WTC11 (cell line): ENCODE data around the gene SALL1.

Experiments used
- ATF1 ChIP-seq: sonication (generic); formaldehyde crosslinking; IDR thresholded peaks from 2 replicates; pipeline ENCODE4 v1.8.1; 2023; ENCODE audit warnings: mild to moderate bottlenecking, moderate library complexity, missing genetic modification reagents
- CTCF ChIP-seq: fragments of 200-600 bp; IDR thresholded peaks from 2 replicates; pipeline ENCODE4 v1.8.0; 2022; ENCODE audit warnings: antibody characterized with exemption
- E2F5 ChIP-seq: sonication (generic); formaldehyde crosslinking; IDR thresholded peaks from 2 replicates; pipeline ENCODE4 v1.8.1; 2022; ENCODE audit warnings: mild to moderate bottlenecking, moderate library complexity, missing genetic modification reagents
- FOXP4 ChIP-seq: sonication (generic); formaldehyde crosslinking; IDR thresholded peaks from 2 replicates; pipeline ENCODE4 v1.8.0; 2022; ENCODE audit warnings: mild to moderate bottlenecking, missing genetic modification reagents
- GABPB1 ChIP-seq: sonication (generic); formaldehyde crosslinking; IDR thresholded peaks from 2 replicates; pipeline ENCODE4 v1.8.1; 2023; ENCODE audit warnings: mild to moderate bottlenecking, missing genetic modification reagents
- IRF2 ChIP-seq: sonication (generic); formaldehyde crosslinking; IDR thresholded peaks from 2 replicates; pipeline ENCODE4 v1.8.0; 2022; ENCODE audit warnings: low read depth, missing genetic modification reagents, borderline replicate concordance
- TEAD4 ChIP-seq: sonication (generic); formaldehyde crosslinking; IDR thresholded peaks from 2 replicates; pipeline ENCODE4 v1.8.0; 2022; ENCODE audit warnings: mild to moderate bottlenecking, missing genetic modification reagents
- USF2 ChIP-seq: sonication (generic); formaldehyde crosslinking; IDR thresholded peaks from 2 replicates; pipeline ENCODE4 v1.8.1; 2023; ENCODE audit warnings: mild to moderate bottlenecking, missing genetic modification reagents, moderate library complexity
- ZBTB21 ChIP-seq: sonication (generic); formaldehyde crosslinking; IDR thresholded peaks from 2 replicates; pipeline ENCODE4 v1.8.1; 2023; ENCODE audit warnings: mild to moderate bottlenecking, missing genetic modification reagents, borderline replicate concordance
- TF ChIP-seq, protein P1 (sequence below): sonication (generic); formaldehyde crosslinking; IDR thresholded peaks from 2 replicates; pipeline ENCODE4 v1.8.0; 2022; ENCODE audit warnings: mild to moderate bottlenecking, missing genetic modification reagents
- TF ChIP-seq, protein P2 (sequence below): sonication (generic); formaldehyde crosslinking; IDR thresholded peaks from 2 replicates; pipeline ENCODE4 v1.8.0; 2022; ENCODE audit warnings: mild to moderate bottlenecking, missing genetic modification reagents
- TF ChIP-seq, protein P3 (sequence below): sonication (generic); formaldehyde crosslinking; IDR thresholded peaks from 2 replicates; pipeline ENCODE4 v1.8.0; 2023; ENCODE audit warnings: missing genetic modification reagents, mild to moderate bottlenecking, borderline replicate concordance
- TF ChIP-seq, protein P4 (sequence below): sonication (generic); formaldehyde crosslinking; conservative IDR thresholded peaks from 2 replicates; pipeline ENCODE4 v1.8.1; 2023; ENCODE audit warnings: mild to moderate bottlenecking, low read depth, missing genetic modification reagents, moderate library complexity

DNA sequence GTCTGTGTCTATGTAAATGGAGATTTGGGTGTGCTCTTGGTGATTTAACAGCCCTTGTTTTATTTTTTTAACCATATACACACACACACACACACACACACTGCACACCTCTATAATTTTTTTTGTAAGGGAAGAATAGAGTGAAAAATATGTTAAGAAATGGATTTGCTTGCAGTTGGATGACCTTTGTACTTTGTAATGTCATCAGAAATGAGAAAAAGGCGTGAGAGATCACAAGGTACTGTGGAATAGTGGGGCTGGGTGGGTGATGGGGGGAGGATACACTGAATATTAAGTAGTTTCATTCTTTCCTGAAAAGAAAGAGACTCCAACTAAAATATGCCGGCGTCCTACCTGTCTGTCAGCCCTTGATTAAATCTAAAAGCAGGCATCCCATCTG lies 38.7 kb downstream of the SALL1 start:
- TF ChIP-seq IRF2 (CRISPR knock-in tag) (no peak), CTCF (no peak), GABPB1 (CRISPR knock-in tag) (no peak), TEAD4 (CRISPR knock-in tag) (no peak), ZBTB21 (CRISPR knock-in tag) (no peak), ATF1 (no peak), USF2 (CRISPR knock-in tag) (no peak), FOXP4 (CRISPR knock-in tag) (no peak), E2F5 (CRISPR knock-in tag) (no peak)
- TF ChIP-seq, protein P1, sequence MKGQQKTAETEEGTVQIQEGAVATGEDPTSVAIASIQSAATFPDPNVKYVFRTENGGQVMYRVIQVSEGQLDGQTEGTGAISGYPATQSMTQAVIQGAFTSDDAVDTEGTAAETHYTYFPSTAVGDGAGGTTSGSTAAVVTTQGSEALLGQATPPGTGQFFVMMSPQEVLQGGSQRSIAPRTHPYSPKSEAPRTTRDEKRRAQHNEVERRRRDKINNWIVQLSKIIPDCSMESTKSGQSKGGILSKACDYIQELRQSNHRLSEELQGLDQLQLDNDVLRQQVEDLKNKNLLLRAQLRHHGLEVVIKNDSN (CRISPR knock-in tag): no peak
- TF ChIP-seq, protein P2, sequence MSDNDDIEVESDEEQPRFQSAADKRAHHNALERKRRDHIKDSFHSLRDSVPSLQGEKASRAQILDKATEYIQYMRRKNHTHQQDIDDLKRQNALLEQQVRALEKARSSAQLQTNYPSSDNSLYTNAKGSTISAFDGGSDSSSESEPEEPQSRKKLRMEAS (CRISPR knock-in tag): no peak
- TF ChIP-seq, protein P3, sequence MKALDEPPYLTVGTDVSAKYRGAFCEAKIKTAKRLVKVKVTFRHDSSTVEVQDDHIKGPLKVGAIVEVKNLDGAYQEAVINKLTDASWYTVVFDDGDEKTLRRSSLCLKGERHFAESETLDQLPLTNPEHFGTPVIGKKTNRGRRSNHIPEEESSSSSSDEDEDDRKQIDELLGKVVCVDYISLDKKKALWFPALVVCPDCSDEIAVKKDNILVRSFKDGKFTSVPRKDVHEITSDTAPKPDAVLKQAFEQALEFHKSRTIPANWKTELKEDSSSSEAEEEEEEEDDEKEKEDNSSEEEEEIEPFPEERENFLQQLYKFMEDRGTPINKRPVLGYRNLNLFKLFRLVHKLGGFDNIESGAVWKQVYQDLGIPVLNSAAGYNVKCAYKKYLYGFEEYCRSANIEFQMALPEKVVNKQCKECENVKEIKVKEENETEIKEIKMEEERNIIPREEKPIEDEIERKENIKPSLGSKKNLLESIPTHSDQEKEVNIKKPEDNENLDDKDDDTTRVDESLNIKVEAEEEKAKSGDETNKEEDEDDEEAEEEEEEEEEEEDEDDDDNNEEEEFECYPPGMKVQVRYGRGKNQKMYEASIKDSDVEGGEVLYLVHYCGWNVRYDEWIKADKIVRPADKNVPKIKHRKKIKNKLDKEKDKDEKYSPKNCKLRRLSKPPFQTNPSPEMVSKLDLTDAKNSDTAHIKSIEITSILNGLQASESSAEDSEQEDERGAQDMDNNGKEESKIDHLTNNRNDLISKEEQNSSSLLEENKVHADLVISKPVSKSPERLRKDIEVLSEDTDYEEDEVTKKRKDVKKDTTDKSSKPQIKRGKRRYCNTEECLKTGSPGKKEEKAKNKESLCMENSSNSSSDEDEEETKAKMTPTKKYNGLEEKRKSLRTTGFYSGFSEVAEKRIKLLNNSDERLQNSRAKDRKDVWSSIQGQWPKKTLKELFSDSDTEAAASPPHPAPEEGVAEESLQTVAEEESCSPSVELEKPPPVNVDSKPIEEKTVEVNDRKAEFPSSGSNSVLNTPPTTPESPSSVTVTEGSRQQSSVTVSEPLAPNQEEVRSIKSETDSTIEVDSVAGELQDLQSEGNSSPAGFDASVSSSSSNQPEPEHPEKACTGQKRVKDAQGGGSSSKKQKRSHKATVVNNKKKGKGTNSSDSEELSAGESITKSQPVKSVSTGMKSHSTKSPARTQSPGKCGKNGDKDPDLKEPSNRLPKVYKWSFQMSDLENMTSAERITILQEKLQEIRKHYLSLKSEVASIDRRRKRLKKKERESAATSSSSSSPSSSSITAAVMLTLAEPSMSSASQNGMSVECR (CRISPR knock-in tag): no peak
- TF ChIP-seq, protein P4, sequence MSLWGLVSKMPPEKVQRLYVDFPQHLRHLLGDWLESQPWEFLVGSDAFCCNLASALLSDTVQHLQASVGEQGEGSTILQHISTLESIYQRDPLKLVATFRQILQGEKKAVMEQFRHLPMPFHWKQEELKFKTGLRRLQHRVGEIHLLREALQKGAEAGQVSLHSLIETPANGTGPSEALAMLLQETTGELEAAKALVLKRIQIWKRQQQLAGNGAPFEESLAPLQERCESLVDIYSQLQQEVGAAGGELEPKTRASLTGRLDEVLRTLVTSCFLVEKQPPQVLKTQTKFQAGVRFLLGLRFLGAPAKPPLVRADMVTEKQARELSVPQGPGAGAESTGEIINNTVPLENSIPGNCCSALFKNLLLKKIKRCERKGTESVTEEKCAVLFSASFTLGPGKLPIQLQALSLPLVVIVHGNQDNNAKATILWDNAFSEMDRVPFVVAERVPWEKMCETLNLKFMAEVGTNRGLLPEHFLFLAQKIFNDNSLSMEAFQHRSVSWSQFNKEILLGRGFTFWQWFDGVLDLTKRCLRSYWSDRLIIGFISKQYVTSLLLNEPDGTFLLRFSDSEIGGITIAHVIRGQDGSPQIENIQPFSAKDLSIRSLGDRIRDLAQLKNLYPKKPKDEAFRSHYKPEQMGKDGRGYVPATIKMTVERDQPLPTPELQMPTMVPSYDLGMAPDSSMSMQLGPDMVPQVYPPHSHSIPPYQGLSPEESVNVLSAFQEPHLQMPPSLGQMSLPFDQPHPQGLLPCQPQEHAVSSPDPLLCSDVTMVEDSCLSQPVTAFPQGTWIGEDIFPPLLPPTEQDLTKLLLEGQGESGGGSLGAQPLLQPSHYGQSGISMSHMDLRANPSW (CRISPR knock-in tag): no peak
